IMR-90 (cell line): ENCODE data around the gene SASH1.

Experiments used
- FOS ChIP-seq: fragments of 150-350 bp; IDR thresholded peaks from 2 replicates; pipeline ENCODE4 v1.6.1; 2016; ENCODE audit warnings: low read depth, low read length
- MXI1 ChIP-seq: IDR thresholded peaks from 2 replicates; pipeline ENCODE4 v1.6.1; 2012; ENCODE audit warnings: low read depth, mild to moderate bottlenecking, low read length, moderate library complexity, borderline replicate concordance
- POLR2A ChIP-seq: IDR thresholded peaks from 2 replicates; pipeline ENCODE4 v1.6.1; 2012; ENCODE audit warnings: mild to moderate bottlenecking, low read depth, low read length
- SMC3 ChIP-seq: fragments of 150-350 bp; IDR thresholded peaks from 2 replicates; pipeline ENCODE4 v1.6.1; 2016; ENCODE audit warnings: low read depth, mild to moderate bottlenecking, antibody characterized with exemption, low read length, moderate library complexity
- TF ChIP-seq, protein P1 (sequence below): conservative IDR thresholded peaks from 2 replicates; pipeline ENCODE4 v1.5.1; 2012; ENCODE audit warnings: mild to moderate bottlenecking, low read depth, low read length, improper control_type of control experiment

DNA sequence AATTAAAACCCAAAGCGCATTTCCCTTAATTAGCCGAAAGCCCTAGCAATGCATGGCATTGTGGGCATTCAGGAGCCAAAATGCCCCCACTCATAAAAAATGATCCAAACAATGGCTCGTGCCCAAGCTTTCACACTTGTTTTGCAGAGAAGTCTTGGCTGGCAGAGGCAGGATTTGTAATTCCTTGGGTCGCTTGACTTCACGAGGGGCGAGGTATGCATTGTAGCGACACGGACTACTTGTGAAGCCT is 613 bp upstream of the SASH1 start:
- TF ChIP-seq, protein P1, sequence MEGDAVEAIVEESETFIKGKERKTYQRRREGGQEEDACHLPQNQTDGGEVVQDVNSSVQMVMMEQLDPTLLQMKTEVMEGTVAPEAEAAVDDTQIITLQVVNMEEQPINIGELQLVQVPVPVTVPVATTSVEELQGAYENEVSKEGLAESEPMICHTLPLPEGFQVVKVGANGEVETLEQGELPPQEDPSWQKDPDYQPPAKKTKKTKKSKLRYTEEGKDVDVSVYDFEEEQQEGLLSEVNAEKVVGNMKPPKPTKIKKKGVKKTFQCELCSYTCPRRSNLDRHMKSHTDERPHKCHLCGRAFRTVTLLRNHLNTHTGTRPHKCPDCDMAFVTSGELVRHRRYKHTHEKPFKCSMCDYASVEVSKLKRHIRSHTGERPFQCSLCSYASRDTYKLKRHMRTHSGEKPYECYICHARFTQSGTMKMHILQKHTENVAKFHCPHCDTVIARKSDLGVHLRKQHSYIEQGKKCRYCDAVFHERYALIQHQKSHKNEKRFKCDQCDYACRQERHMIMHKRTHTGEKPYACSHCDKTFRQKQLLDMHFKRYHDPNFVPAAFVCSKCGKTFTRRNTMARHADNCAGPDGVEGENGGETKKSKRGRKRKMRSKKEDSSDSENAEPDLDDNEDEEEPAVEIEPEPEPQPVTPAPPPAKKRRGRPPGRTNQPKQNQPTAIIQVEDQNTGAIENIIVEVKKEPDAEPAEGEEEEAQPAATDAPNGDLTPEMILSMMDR = no peak
- TF ChIP-seq POLR2A = no peak
- TF ChIP-seq FOS = no peak
- TF ChIP-seq SMC3 = no peak
- TF ChIP-seq MXI1 = no peak
